ENCODE data around the gene COPG2.
"Not testable (repeated sequence)": the region's sequence is repeated elsewhere in the genome, so short reads cannot be mapped to it uniquely, and the experiment has no call there.

Gene COPG2

DNA sequence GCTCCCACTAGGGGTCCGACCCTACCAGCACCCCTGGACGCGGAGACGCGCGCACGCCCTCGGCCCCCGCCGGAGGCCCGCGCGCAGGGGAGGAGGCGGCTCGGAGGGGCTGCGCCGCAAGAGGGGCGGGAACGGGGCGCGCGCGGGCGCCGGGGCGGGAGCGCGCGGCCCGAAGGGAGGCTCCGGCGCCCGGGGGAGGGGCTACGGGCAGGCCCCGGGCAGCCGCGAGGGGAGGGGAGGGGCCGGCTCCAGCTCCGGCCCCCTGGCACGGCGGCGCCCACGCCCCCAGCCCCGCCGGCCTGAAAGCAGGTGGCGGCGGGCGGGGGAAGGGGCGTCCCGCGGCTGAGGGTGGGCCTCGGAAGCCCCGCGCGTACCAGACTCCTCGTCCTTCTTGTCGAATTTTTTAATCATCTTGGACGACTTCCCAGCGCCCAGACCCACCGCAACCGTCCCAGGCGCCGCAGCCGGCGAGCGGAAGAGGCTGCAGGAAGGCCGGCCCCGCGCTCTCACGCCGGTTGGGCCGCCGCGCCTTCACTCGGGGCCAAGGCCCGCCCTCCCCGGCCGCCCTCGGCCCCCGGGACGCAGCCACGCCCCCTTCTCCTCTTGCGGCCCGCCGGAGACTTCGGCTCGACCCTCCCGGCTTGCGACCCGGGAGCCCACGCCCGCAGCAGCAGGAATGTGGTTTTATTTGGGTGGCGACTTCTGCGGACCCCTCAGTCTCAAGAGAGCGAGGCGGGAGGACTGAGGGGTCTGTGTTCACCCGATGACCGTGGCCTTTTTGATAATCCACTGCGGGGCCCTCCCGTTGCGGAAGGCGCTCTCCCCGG, at the start of gene COPG2:
Gene COPG2 (minus strand): TSS at position 491 of the 827 bp plus-strand sequence. CDS start 80 bp downstream, at position 411.
- DNase-seq (ENCODE audit: low spot score) = peak; percentile 99

GRCh38 chr7:130712416-130712815, 43.9 kb upstream of the COPG2 start:
- DNase-seq (ENCODE audit: low spot score) = no peak

GRCh38 chr7:130708766-130709165, 40.2 kb upstream of the COPG2 start:
- DNase-seq (ENCODE audit: low spot score) = no peak

- DNase-seq (ENCODE audit: low spot score) = no peak
Observed at GRCh38 chr7:130708001-130708400, 39.5 kb upstream of the COPG2 start.

GRCh38 chr7:130703851-130704250, 35.3 kb upstream of the COPG2 start:
- no peak for DNase-seq (ENCODE audit: low spot score)

DNA sequence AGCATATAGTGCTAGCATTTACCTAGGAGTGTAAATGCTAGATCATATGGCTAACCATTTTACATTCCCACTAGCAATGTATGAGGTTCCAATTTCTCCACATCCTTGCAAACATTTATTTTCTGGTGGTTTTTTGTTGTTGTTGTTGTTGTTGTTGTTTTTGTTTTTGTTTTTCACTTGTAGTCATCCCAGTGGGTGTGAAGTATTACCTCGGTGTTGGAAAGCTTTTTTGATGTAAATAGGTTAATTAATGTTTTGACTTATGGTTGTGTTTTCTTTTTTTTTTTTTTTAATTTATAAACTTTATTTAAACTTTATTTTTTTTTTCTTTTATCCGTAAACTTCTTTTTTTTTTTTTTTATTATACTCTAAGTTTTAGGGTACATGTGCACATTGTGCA, 33.1 kb upstream of the COPG2 start:
- DNase-seq (ENCODE audit: low spot score) = no peak

- no peak for DNase-seq (ENCODE audit: low spot score)
Observed at GRCh38 chr7:130700760-130701159, 32.2 kb upstream of the COPG2 start.

DNA sequence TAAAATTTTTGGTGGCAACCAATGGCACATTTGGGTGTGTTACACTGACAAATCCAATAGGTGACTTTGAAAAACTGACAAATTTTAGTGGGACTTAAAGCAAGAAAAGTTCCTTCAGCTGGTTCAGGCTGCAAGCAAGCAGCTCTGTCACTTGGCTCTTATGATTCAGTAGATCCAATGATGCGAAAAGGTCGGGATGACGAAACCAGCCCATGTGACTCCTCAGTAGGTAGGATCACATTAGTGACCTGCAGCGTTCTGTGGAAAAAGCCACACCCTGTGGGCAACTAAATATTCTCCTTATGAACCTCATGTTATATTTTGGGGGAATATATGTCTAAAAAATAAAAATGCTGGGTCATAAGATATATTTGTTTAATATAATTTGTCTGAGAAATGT, 31.1 kb upstream of the COPG2 start:
- DNase-seq (ENCODE audit: low spot score) = no peak

DNA sequence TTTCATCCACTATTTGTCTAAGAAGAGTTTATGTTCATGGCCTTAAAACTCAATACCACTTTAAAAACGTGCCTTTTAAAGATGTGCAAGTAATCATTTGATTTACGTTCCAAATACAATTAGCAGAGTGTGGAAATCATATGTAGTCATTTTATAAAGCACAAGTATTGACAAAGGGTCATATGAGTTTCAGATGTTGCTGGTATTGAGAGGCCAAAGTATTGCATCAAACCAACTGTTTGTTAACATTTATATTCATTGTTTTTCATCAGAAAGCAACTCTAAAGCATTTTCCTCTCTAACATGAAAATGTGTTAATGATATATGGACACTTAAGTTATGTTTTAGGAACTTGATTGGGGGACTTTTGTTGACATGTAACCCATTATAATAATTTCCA, 29.3 kb upstream of the COPG2 start:
- DNase-seq (ENCODE audit: low spot score) = no peak

DNA sequence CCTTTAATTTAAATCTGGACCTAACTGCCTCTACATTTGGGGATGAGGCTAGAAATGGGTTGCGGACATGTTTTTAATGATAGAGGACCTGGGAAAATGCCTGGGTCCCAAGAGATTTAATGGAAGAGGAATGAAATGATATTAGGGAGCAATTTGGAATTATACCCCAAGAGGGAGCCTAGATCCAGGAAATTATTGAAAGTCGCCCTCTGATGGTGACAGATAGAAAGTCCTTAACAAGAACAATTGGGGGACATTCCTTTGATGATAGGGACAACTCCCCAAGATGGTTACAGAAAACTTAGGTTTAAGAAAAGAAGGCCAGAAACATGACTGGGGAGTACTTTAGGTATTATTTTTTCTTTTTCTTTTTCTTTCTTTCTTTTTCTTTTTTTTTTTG, 27.3 kb upstream of the COPG2 start:
- peak; percentile 26 for DNase-seq (ENCODE audit: low spot score)

GRCh38 chr7:130692396-130692795, 23.8 kb upstream of the COPG2 start:
- not testable (repeated sequence) for DNase-seq (ENCODE audit: low spot score)

DNA sequence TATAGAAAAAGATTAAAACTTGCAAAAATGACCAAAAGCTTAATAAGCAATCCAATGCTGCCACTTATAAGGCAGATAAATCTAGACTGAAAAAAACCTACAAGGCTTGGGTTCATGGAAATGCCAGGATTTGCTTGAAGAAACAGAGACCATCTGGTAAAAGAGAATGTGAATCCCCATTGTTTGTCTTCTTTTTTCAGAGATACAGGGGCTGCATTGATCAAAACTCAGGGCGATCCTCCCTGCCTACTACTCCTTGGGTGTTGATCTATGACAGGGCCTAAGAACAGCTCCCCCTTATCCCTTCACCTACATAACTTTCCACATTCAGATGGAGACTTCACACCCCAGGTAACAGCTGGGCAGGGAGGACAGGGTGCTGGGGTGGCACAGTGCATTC, 21.1 kb upstream of the COPG2 start:
- no peak for DNase-seq (ENCODE audit: low spot score)

DNA sequence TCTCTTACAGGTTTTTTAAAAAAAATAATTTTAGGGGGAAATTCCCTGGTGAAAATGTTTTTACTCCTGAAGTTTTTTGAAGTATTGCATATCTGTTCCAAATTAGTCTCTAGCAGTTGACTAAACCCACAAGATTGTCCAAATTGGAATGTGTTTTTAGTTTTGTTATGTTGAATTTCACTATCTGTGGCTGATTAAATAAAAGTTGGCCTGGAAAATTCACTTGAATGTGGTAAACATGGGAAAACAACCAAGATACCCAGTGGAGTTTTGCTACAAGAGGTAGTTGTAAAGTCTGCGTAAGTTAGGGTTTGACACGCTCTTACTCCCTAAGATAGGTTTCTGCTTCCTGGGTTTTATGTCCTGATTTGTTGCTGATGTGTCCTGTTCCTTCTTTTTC, 14.5 kb upstream of the COPG2 start:
- no peak for DNase-seq (ENCODE audit: low spot score)

DNA sequence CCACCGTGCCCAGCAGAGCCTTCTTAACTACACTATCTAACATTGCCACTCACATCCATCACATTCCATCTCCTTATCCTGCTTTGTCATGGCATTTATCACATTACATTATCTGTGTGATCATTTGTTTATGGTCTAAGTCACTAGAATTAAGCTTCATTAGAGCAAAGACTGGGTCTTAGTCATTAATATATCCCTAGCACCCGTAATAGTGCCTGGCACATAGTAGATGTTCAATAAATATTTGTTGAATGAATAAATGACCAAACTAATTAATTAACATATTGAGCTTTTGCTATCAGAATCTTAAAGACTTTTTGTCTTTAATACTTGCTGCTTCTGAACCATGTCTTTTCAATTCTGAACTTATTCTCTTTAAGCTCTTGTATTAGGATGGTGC, 5.9 kb upstream of the COPG2 start:
- no peak for DNase-seq (ENCODE audit: low spot score)

GRCh38 chr7:130673066-130673465, 4.5 kb upstream of the COPG2 start:
- DNase-seq (ENCODE audit: low spot score) = no peak

- no peak for DNase-seq (ENCODE audit: low spot score)
Observed at GRCh38 chr7:130672146-130672545, 3.6 kb upstream of the COPG2 start.

DNA sequence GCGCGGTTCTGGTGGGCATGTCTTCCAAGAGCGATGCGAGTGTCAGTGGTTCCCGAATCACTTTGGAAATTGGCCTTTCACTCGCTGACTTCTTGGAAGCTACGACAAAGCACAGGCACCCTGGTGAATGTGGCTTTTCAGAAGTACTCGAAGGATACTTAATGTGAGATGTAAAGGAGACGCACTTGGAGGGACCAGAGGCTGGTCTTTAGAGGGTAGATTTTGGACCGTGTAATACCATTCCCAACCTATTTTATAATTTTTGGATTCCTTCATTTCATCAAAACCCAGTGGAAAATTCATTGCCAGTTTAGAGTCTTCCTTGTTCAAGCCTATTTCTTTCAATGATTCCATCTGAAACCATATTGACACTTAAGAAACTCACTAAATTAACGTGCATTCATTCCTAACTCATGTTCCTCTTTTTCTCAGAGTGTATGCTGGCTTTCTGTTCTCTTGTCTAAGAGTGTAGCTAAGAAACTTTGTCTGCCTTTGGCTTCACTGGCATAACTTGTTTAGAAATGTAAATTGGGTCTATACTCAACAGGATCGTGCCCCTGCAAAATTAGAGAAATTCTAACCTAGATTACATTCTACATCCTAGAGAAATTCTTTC, 645 bp upstream of the COPG2 start:
- no peak for DNase-seq (ENCODE audit: low spot score)

- DNase-seq (ENCODE audit: low spot score) = peak; percentile 12
Observed at GRCh38 chr7:130667593-130668257, 823 bp downstream of the COPG2 start.

GRCh38 chr7:130662426-130662825, 6.1 kb downstream of the COPG2 start:
- DNase-seq (ENCODE audit: low spot score) = no peak

- DNase-seq (ENCODE audit: low spot score) = no peak
Observed at GRCh38 chr7:130655286-130655685, 13.3 kb downstream of the COPG2 start.

DNA sequence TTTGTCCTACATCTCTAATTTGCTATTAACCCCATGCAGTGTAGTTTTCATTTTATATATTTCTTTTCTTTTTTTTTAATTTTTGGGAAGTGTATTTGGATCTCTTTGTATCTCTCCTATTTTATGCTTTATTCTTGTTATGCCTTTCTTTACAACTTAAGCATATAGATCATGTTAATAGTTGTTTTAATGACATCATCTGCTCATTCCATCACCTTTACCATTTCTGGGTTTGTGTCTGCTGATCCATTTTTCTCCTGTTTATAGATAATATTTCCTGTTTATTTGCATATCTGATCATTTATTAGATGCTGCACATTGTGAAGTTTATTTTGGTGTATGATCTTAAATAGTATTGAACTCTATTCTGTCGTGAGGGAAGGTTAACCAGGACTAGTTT, 13.7 kb downstream of the COPG2 start:
- DNase-seq (ENCODE audit: low spot score) = no peak

- DNase-seq (ENCODE audit: low spot score) = no peak
Observed at GRCh38 chr7:130650611-130651120, 17.9 kb downstream of the COPG2 start.
